H1 (cell line): Measurements from ENCODE around the gene DDI1. TPM values are rescaled to one million over a fixed set of nuclear protein-coding genes. Genes with fewer than 3 reads are reported as not detected.

ENCODE experiments used
- CTCF ChIA-PET: fragments of 300-600 bp; sonication (Branson Sonifier 250); formaldehyde crosslinking; loops from one replicate; lab custom pipeline; 2021; ENCODE audit not compliant: partially characterized antibody; lab: Charles Lee
- POLR2A ChIA-PET: fragments of 300-600 bp; sonication (Branson Sonifier 250); formaldehyde crosslinking; loops from one replicate; lab custom pipeline; 2021; ENCODE audit warnings: inconsistent platforms; ENCODE audit not compliant: partially characterized antibody; lab: Charles Lee
- DNase-seq, 2 experiments: peaks; one replicate each; pipeline versions ENCODE4 v3.0.0 to v3.0.0-alpha.2; 2010 to 2022; ENCODE audit warnings: low spot score in 2 of 2, low read depth in 1 of 2, mixed read lengths in 1 of 2
- FAIRE-seq: peaks from 2 replicates; lab custom pipeline; 2011; peaks lifted over from hg19 to GRCh38; lab: Jason Lieb, UNC
- H2AFZ ChIP-seq: 2 replicates; pipeline ENCODE4 v1.8.1; 2012; ENCODE audit warnings: low read length, inconsistent platforms
- H2AK5ac ChIP-seq: 2 replicates; pipeline ENCODE4 v1.6.1; 2013; ENCODE audit warnings: low read depth, low read length
- H2BK120ac ChIP-seq: replicated peaks from 2 replicates; pipeline ENCODE3; 2013; ENCODE audit warnings: low read depth, low read length, inconsistent platforms
- H2BK12ac ChIP-seq: 2 replicates; pipeline ENCODE4 v1.6.1; 2013; ENCODE audit warnings: low read depth, low read length
- H2BK15ac ChIP-seq: 2 replicates; pipeline ENCODE4 v1.6.1; 2013; ENCODE audit warnings: low read length
- H2BK20ac ChIP-seq: 2 replicates; pipeline ENCODE4 v1.6.1; 2013; ENCODE audit warnings: low read length
- H2BK5ac ChIP-seq: 2 replicates; pipeline ENCODE4 v1.6.1; 2013; ENCODE audit warnings: low read depth, low read length
- H3K14ac ChIP-seq: 2 replicates; pipeline ENCODE4 v1.6.1; 2013; ENCODE audit warnings: inconsistent platforms; ENCODE audit not compliant: insufficient read length
- H3K18ac ChIP-seq: 2 replicates; pipeline ENCODE4 v1.6.1; 2013; ENCODE audit warnings: low read length; ENCODE audit errors: extremely low read depth
- H3K23ac ChIP-seq: 2 replicates; pipeline ENCODE4 v1.6.1; 2013; ENCODE audit warnings: inconsistent platforms; ENCODE audit not compliant: insufficient read length
- H3K23me2 ChIP-seq: 2 replicates; pipeline ENCODE4 v1.6.1; 2013; ENCODE audit warnings: low read depth, low read length
- H3K27ac ChIP-seq: 2 replicates; pipeline ENCODE4 v1.6.1; 2011; ENCODE audit warnings: low read depth, low read length, inconsistent platforms
- H3K27me3 ChIP-seq, 4 experiments: replicated peaks in 1 of 4; 1 replicate in 1 of 4; 2 replicates in 3 of 4; pipeline versions ENCODE4 v1.6.1 to v1.8.1; 2011 to 2013; ENCODE audit warnings: low read length in 3 of 4, mild to moderate bottlenecking in 3 of 4, inconsistent platforms in 2 of 4, mixed read lengths in 2 of 4, moderate library complexity in 1 of 4; ENCODE audit not compliant: control insufficient read depth in 3 of 4, insufficient read depth in 3 of 4; ENCODE audit errors: extremely low read depth in 1 of 4
- H3K36me3 ChIP-seq, 4 experiments: 2 replicates each; pipeline versions ENCODE4 v1.6.1 to v1.8.1; 2011 to 2013; ENCODE audit warnings: mild to moderate bottlenecking in 4 of 4, low read length in 3 of 4, moderate library complexity in 2 of 4, control low read depth in 1 of 4, inconsistent platforms in 1 of 4; ENCODE audit not compliant: insufficient read depth in 4 of 4, control insufficient read depth in 2 of 4
- H3K4ac ChIP-seq: replicated peaks from 2 replicates; pipeline ENCODE3; 2013; ENCODE audit warnings: low read length, low read depth, mixed read lengths, inconsistent platforms; ENCODE audit not compliant: insufficient read length
- H3K4me1 ChIP-seq, 4 experiments: replicated peaks in 1 of 4; 1 replicate in 1 of 4; 2 replicates in 3 of 4; pipeline versions ENCODE4 v1.6.1 to v1.8.1; 2011 to 2013; ENCODE audit warnings: low read length in 3 of 4, inconsistent platforms in 2 of 4, mixed read lengths in 1 of 4; ENCODE audit not compliant: insufficient read depth in 4 of 4, control insufficient read depth in 3 of 4
- H3K4me2 ChIP-seq, 2 experiments: 2 replicates each; pipeline versions ENCODE4 v1.6.1 to v1.8.1; 2011 to 2013; ENCODE audit warnings: low read depth in 2 of 2, low read length in 2 of 2, control low read depth in 1 of 2, inconsistent platforms in 1 of 2, mild to moderate bottlenecking in 1 of 2; ENCODE audit not compliant: insufficient read depth in 1 of 2
- H3K4me3 ChIP-seq, 4 experiments: fragments of 200-600, 300-600 bp in 1 of 4; sonication (generic), shearing (Covaris generic), sonication (Bioruptor Twin) in 1 of 4; 2 replicates each; pipeline versions ENCODE4 v1.5.1 to v1.8.1; 2011 to 2016; ENCODE audit warnings: low read length in 4 of 4, low read depth in 3 of 4, control low read depth in 2 of 4, inconsistent platforms in 2 of 4, mild to moderate bottlenecking in 2 of 4, mixed read lengths in 1 of 4, moderate library complexity in 1 of 4; ENCODE audit not compliant: insufficient read depth in 2 of 4; ENCODE audit errors: extremely low read depth in 1 of 4
- H3K56ac ChIP-seq: replicated peaks from 2 replicates; pipeline ENCODE3; 2013; ENCODE audit warnings: low read depth, mild to moderate bottlenecking, mixed read lengths, low read length, inconsistent platforms; ENCODE audit not compliant: insufficient read length
- H3K79me1 ChIP-seq: 2 replicates; pipeline ENCODE4 v1.6.1; 2013; ENCODE audit warnings: low read depth, low read length, control low read depth
- H3K79me2 ChIP-seq, 2 experiments: 2 replicates each; pipeline versions ENCODE4 v1.6.1 to v1.8.1; 2012 to 2013; ENCODE audit warnings: low read length in 2 of 2, mild to moderate bottlenecking in 2 of 2, inconsistent platforms in 1 of 2; ENCODE audit not compliant: insufficient read depth in 2 of 2, control insufficient read depth in 1 of 2
- H3K9ac ChIP-seq, 4 experiments: replicated peaks in 1 of 4; 1 replicate in 1 of 4; 2 replicates in 3 of 4; pipeline versions ENCODE4 v1.6.1 to v1.8.1; 2011 to 2013; ENCODE audit warnings: low read depth in 3 of 4, low read length in 3 of 4, control low read depth in 2 of 4, mild to moderate bottlenecking in 2 of 4, moderate library complexity in 2 of 4, inconsistent platforms in 1 of 4; ENCODE audit errors: extremely low read depth in 1 of 4
- H3K9me3 ChIP-seq, 2 experiments: 2 replicates each; pipeline versions ENCODE4 v1.6.1 to v1.8.1; 2012 to 2013; ENCODE audit warnings: mild to moderate bottlenecking in 2 of 2, moderate library complexity in 2 of 2, control low read depth in 1 of 2, inconsistent platforms in 1 of 2, low read depth in 1 of 2, low read length in 1 of 2, mixed read lengths in 1 of 2; ENCODE audit not compliant: insufficient read depth in 2 of 2
- H4K20me1 ChIP-seq, 2 experiments: replicated peaks in 1 of 2; 2 replicates each; pipeline versions ENCODE3 to v1.8.1; 2011 to 2013; ENCODE audit warnings: inconsistent platforms in 2 of 2, low read length in 2 of 2, mild to moderate bottlenecking in 1 of 2; ENCODE audit not compliant: insufficient read depth in 2 of 2, control insufficient read depth in 1 of 2
- H4K5ac ChIP-seq: 2 replicates; pipeline ENCODE4 v1.6.1; 2013; ENCODE audit warnings: low read length, low read depth, mixed read lengths, inconsistent platforms; ENCODE audit not compliant: insufficient read length
- H4K8ac ChIP-seq: 2 replicates; pipeline ENCODE4 v1.8.0; 2013; ENCODE audit warnings: mild to moderate bottlenecking, moderate library complexity, low read length, inconsistent platforms; ENCODE audit not compliant: insufficient read depth; ENCODE audit errors: extremely low read depth
- H4K91ac ChIP-seq: replicated peaks from 2 replicates; pipeline ENCODE3; 2013; ENCODE audit warnings: low read length, mixed read lengths, inconsistent platforms; ENCODE audit not compliant: insufficient read length
- CHD2 ChIP-seq: IDR thresholded peaks from 2 replicates; pipeline ENCODE4 v1.6.1; 2012; ENCODE audit warnings: low read length, improper control_type of control experiment
- GTF2F1 ChIP-seq: IDR thresholded peaks from 2 replicates; pipeline ENCODE4 v1.6.1; 2012; ENCODE audit warnings: low read depth, low read length, improper control_type of control experiment, borderline replicate concordance
- NRF1 ChIP-seq: IDR thresholded peaks from 2 replicates; pipeline ENCODE4 v1.6.1; 2011; ENCODE audit warnings: mild to moderate bottlenecking, low read depth, low read length, improper control_type of control experiment
- POLR2A ChIP-seq, 2 experiments: IDR thresholded peaks; 1 replicate in 1 of 2; 2 replicates in 1 of 2; pipeline ENCODE4 v1.6.1; 2011; ENCODE audit warnings: low read depth in 2 of 2, low read length in 2 of 2, mild to moderate bottlenecking in 2 of 2; ENCODE audit errors: control extremely low read depth in 1 of 2
- POLR2AphosphoS5 ChIP-seq: IDR thresholded peaks from 2 replicates; pipeline ENCODE4 v1.6.1; 2011; ENCODE audit warnings: low read depth, low read length
- POU5F1 ChIP-seq: IDR thresholded peaks from 2 replicates; pipeline ENCODE4 v1.6.1; 2011; ENCODE audit warnings: low read depth, mild to moderate bottlenecking, low read length, moderate library complexity
- SIN3A ChIP-seq, 2 experiments: IDR thresholded peaks in 1 of 2; conservative IDR thresholded peaks in 1 of 2; 2 replicates each; pipeline ENCODE4 v1.6.1; 2011 to 2012; ENCODE audit warnings: low read length in 2 of 2, improper control_type of control experiment in 1 of 2, low read depth in 1 of 2, mild to moderate bottlenecking in 1 of 2
- SP1 ChIP-seq: IDR thresholded peaks from 2 replicates; pipeline ENCODE4 v1.6.1; 2011; ENCODE audit warnings: low read depth, low read length
- SP4 ChIP-seq: IDR thresholded peaks from 2 replicates; pipeline ENCODE4 v1.6.1; 2012; ENCODE audit warnings: low read length, inconsistent platforms
- TAF1 ChIP-seq: IDR thresholded peaks from 2 replicates; pipeline ENCODE4 v1.6.1; 2011; ENCODE audit warnings: mild to moderate bottlenecking, low read depth, low read length
- TCF12 ChIP-seq: IDR thresholded peaks from 2 replicates; pipeline ENCODE4 v1.6.1; 2011; ENCODE audit warnings: low read depth, mild to moderate bottlenecking, low read length
- WGBS, 2 experiments: shearing (Covaris generic) in 1 of 2; methylation state at CpG; one replicate each; pipeline versions ENCODE4 v1.1.6 to v1.1.7; 2013 to 2015; ENCODE audit warnings: low lambda C conversion rate in 2 of 2, mixed read lengths in 2 of 2, inconsistent platforms in 1 of 2, low coverage in 1 of 2, missing lambda C conversion rate in 1 of 2; ENCODE audit not compliant: insufficient replicate concordance in 2 of 2, insufficient coverage in 1 of 2, insufficient read length in 1 of 2; ENCODE audit errors: extremely low coverage in 1 of 2, missing lambda C conversion rate in 1 of 2; 5-methylcytosine and 5-hydroxymethylcytosine counted together
- polyA plus RNA-seq, 7 experiments: library from polyadenylated mRNA; depleted of rRNA in 3 of 7; stranded (reverse) in 5 of 7; unstranded in 2 of 7; fragments of >200 nt in 5 of 7; fragments of 200-250 nt in 2 of 7; gene quantifications; 1 replicate in 5 of 7; 2 replicates in 1 of 7; 4 replicates in 1 of 7; pipeline versions ENCODE4 v1.2.1 to v1.2.3, GENCODE V29; 2011 to 2013; ENCODE audit warnings: missing spikeins in 2 of 7, mixed read lengths in 2 of 7
- total RNA-seq: library from RNA; stranded (reverse); fragmentation: NEBNext Ultra II Directional; extraction: Animal tissue kit (Norgen Biotek cat#: 25700); gene quantifications from 2 replicates; pipeline ENCODE4 v1.2.1, GENCODE V29; 2021

Gene DDI1
- total and polyA plus RNA-seq, 2 of the 8 experiments (the other 6 are each of a cell fraction or from before 2014, with no cell fraction given): not detected

DNA sequence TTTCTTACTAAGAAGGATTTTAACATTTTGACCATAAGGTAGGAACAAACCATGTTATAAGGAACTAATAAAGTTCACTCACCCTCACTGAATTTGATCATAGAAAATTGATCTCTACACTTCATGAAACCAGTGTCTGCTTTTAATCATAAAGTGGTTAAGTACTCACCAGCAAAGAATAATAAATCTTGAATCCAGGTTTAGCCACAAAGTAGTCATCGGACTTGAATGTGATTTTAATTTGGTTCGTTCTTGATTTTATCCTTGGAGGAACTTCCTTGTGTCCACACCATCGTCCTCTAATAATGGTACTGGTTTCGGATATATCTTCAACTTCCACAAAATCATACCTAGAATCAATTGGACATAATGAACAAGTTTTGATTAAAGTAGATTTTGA is 40.5 kb upstream of the DDI1 start:
- no peaks in the 10 kb centered on the region for H3K23me2 ChIP-seq
- no peak overlapping the region for H3K56ac ChIP-seq
- TF ChIP-seq TAF1 (no peak), POLR2A (IDR thresholded peaks at IDR 0.05; ENCODE audit: control extremely low read depth in 1 of 2, low read depth in 2 of 2, low read length in 2 of 2) (no peak), POU5F1 (no peak), CHD2 (no peak), NRF1 (no peak), POLR2AphosphoS5 (no peak), SP1 (no peak), GTF2F1 (no peak), TCF12 (no peak), SP4 (no peak), SIN3A (conservative IDR thresholded peaks at IDR 0.05 in 1 of 2, IDR thresholded peaks at IDR 0.05 in 1 of 2; ENCODE audit: low read depth in 1 of 2, low read length in 2 of 2) (no peak)
- H3K4me2 ChIP-seq: no peak overlapping the region
- H3K14ac ChIP-seq: no peak overlapping the region
- H3K27me3 ChIP-seq: no peaks in the 10 kb centered on the region
- H2BK12ac ChIP-seq: no peak overlapping the region
- H3K23ac ChIP-seq: no peak overlapping the region
- no peak overlapping the region for H3K4ac ChIP-seq
- H3K27ac ChIP-seq: no peak overlapping the region
- no peaks in the 10 kb centered on the region for H3K36me3 ChIP-seq
- CTCF ChIA-PET: no interaction called here
- POLR2A ChIA-PET: no interaction called here
- H3K4me1 ChIP-seq: no peaks in the 10 kb centered on the region
- H2BK15ac ChIP-seq: no peak overlapping the region
- H4K91ac ChIP-seq: no peak overlapping the region
- no peak for FAIRE-seq
- H3K79me2 ChIP-seq: no peaks in the 10 kb centered on the region
- 92% methylated on average over 4 of the region's 4 CpGs; no CpG with 5 or more reads in 1 of the 2 experiments for WGBS, 2 experiments
- no peak overlapping the region for H2BK20ac ChIP-seq
- no peaks in the 10 kb centered on the region for H3K79me1 ChIP-seq
- no peaks in the 10 kb centered on the region for H4K20me1 ChIP-seq
- no peak overlapping the region for H3K9ac ChIP-seq
- no peak overlapping the region for H3K4me3 ChIP-seq
- H2BK120ac ChIP-seq: no peak overlapping the region
- H2BK5ac ChIP-seq: no peak overlapping the region
- no peak for DNase-seq
- H4K5ac ChIP-seq: no peak overlapping the region
- no peak overlapping the region for H2AK5ac ChIP-seq
- H2AFZ ChIP-seq: no peak overlapping the region
- no peak overlapping the region for H4K8ac ChIP-seq
- H3K18ac ChIP-seq: no peak overlapping the region
- H3K9me3 ChIP-seq: no peaks in the 10 kb centered on the region
